ENCODE results near the gene CD99L2. TPM values are rescaled to one million over a fixed set of nuclear protein-coding genes. Genes with fewer than 3 reads are reported as not detected.

Gene CD99L2
- total and polyA plus RNA-seq, 4 donors, result 9.7 to 39.8 (median 23.8) TPM

DNA sequence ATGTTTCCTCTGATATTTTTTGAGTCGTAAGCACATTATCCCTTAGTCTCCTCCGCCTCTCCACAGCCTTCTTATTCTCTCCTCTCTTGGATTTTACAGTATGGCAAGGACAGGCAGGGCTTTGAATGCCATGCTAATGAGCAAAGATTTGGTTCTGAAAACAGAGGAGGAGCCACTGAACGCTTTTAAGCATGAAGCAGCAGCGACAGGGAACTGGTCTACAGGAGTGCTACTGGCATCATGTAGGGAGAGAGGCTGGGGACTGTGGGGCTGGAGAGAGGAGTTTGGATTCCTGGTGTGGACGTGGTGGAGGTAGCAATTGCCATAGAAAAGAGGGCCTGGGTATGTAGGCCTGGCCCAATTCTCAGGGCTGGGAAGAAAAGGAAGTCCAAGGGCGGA is 4.6 kb upstream of the CD99L2 start:
- Histone ChIP-seq H3K36me3 (ENCODE audit: control insufficient read depth in 4 of 4, insufficient read depth in 3 of 4, low read depth in 1 of 4, low read length in 3 of 4) (no peaks in the 10 kb centered on the region), H3K27me3 (ENCODE audit: control insufficient read depth in 4 of 4, insufficient read depth in 4 of 4, low read length in 3 of 4) (no peaks in the 10 kb centered on the region), H3K4me1 (ENCODE audit: control insufficient read depth in 4 of 4, insufficient read depth in 4 of 4, low read length in 3 of 4) (no peaks in the 10 kb centered on the region), H3K9ac (ENCODE audit: low read depth in 1 of 2, low read length in 2 of 2) (no peak overlapping the region), H3K4me3 (ENCODE audit: low read depth in 1 of 3, low read length in 3 of 3) (no peak overlapping the region), H3K27ac (ENCODE audit: low read depth in 1 of 2, low read length in 2 of 2) (no peak overlapping the region), H3K9me3 (ENCODE audit: control insufficient read depth in 4 of 4, low read length in 3 of 4) (no peaks in the 10 kb centered on the region)
- whole genome bisulfite sequencing, result 76% methylated on average over 6 of the region's 6 CpGs
- no peak for TF ChIP-seq FOXA2 (IDR thresholded peaks at IDR 0.05)
- TF ChIP-seq, protein P1, sequence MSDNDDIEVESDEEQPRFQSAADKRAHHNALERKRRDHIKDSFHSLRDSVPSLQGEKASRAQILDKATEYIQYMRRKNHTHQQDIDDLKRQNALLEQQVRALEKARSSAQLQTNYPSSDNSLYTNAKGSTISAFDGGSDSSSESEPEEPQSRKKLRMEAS (IDR thresholded peaks at IDR 0.05), result no peak
- no peak for TF ChIP-seq HNF4G (IDR thresholded peaks at IDR 0.05)
- no peak for TF ChIP-seq NR2F2 (IDR thresholded peaks at IDR 0.05)
- TF ChIP-seq, protein P2, sequence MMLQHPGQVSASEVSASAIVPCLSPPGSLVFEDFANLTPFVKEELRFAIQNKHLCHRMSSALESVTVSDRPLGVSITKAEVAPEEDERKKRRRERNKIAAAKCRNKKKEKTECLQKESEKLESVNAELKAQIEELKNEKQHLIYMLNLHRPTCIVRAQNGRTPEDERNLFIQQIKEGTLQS (IDR thresholded peaks at IDR 0.05), result no peak
- TF ChIP-seq, protein P3, sequence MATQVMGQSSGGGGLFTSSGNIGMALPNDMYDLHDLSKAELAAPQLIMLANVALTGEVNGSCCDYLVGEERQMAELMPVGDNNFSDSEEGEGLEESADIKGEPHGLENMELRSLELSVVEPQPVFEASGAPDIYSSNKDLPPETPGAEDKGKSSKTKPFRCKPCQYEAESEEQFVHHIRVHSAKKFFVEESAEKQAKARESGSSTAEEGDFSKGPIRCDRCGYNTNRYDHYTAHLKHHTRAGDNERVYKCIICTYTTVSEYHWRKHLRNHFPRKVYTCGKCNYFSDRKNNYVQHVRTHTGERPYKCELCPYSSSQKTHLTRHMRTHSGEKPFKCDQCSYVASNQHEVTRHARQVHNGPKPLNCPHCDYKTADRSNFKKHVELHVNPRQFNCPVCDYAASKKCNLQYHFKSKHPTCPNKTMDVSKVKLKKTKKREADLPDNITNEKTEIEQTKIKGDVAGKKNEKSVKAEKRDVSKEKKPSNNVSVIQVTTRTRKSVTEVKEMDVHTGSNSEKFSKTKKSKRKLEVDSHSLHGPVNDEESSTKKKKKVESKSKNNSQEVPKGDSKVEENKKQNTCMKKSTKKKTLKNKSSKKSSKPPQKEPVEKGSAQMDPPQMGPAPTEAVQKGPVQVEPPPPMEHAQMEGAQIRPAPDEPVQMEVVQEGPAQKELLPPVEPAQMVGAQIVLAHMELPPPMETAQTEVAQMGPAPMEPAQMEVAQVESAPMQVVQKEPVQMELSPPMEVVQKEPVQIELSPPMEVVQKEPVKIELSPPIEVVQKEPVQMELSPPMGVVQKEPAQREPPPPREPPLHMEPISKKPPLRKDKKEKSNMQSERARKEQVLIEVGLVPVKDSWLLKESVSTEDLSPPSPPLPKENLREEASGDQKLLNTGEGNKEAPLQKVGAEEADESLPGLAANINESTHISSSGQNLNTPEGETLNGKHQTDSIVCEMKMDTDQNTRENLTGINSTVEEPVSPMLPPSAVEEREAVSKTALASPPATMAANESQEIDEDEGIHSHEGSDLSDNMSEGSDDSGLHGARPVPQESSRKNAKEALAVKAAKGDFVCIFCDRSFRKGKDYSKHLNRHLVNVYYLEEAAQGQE (IDR thresholded peaks at IDR 0.05), result no peak
- no peak for TF ChIP-seq GABPA (IDR thresholded peaks at IDR 0.05 in 1 of 2, conservative IDR thresholded peaks at IDR 0.05 in 1 of 2)
- TF ChIP-seq SP1 (IDR thresholded peaks at IDR 0.05), result no peak
- no peak for TF ChIP-seq YY1 (IDR thresholded peaks at IDR 0.05)
- no peak for TF ChIP-seq TAF1 (conservative IDR thresholded peaks at IDR 0.05)
- TF ChIP-seq, protein P4, sequence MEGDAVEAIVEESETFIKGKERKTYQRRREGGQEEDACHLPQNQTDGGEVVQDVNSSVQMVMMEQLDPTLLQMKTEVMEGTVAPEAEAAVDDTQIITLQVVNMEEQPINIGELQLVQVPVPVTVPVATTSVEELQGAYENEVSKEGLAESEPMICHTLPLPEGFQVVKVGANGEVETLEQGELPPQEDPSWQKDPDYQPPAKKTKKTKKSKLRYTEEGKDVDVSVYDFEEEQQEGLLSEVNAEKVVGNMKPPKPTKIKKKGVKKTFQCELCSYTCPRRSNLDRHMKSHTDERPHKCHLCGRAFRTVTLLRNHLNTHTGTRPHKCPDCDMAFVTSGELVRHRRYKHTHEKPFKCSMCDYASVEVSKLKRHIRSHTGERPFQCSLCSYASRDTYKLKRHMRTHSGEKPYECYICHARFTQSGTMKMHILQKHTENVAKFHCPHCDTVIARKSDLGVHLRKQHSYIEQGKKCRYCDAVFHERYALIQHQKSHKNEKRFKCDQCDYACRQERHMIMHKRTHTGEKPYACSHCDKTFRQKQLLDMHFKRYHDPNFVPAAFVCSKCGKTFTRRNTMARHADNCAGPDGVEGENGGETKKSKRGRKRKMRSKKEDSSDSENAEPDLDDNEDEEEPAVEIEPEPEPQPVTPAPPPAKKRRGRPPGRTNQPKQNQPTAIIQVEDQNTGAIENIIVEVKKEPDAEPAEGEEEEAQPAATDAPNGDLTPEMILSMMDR (IDR thresholded peaks at IDR 0.05; ENCODE audit: low read depth, low read length, missing input control), result no peak
- TF ChIP-seq EGR1 (IDR thresholded peaks at IDR 0.05; ENCODE audit: low read depth in 2 of 2), result no peak
- TF ChIP-seq RXRA (IDR thresholded peaks at IDR 0.05), result no peak
- TF ChIP-seq RAD21 (IDR thresholded peaks at IDR 0.05), result no peak
- TF ChIP-seq FOXA1 (IDR thresholded peaks at IDR 0.05), result no peak
- TF ChIP-seq HNF4A (conservative IDR thresholded peaks at IDR 0.05), result no peak
- TF ChIP-seq, protein P5, sequence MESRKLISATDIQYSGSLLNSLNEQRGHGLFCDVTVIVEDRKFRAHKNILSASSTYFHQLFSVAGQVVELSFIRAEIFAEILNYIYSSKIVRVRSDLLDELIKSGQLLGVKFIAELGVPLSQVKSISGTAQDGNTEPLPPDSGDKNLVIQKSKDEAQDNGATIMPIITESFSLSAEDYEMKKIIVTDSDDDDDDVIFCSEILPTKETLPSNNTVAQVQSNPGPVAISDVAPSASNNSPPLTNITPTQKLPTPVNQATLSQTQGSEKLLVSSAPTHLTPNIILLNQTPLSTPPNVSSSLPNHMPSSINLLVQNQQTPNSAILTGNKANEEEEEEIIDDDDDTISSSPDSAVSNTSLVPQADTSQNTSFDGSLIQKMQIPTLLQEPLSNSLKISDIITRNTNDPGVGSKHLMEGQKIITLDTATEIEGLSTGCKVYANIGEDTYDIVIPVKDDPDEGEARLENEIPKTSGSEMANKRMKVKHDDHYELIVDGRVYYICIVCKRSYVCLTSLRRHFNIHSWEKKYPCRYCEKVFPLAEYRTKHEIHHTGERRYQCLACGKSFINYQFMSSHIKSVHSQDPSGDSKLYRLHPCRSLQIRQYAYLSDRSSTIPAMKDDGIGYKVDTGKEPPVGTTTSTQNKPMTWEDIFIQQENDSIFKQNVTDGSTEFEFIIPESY (IDR thresholded peaks at IDR 0.05), result no peak
- TF ChIP-seq JUND (IDR thresholded peaks at IDR 0.05), result no peak
- DNase-seq (ENCODE audit: low spot score), result no peak
